ENCODE measurements around the gene HLCS.
"Not testable (repeated sequence)": the region's sequence is repeated elsewhere in the genome, so short reads cannot be mapped to it uniquely, and the experiment has no call there.

HLCS gene

DNA sequence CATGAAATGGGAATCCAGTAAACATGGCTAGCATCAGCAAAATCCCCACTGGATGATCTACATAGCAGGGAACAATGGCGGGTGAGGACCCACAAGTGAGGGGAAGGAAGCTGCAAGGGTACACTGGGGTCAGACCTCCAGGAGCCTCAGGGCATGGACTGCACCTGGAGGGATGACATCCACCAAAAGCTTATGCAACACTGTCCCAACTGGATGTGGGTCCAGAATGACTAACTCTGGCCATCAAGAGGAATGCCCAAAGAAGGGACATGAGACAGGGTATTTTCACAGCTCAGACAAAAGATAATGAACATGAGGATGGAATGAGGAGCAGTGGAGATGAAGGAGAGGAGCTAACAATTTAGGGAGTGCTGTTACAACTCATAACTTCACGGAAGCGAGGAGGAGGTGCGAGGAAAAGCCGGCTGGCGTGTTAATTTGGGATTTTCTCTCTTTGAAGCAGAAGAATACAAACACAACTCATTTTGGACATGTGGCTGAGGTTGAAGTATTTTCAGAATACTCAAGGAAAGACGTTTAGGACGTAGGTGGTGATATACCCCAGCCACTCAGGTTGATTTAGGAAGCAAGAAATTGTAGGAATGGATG, 5.7 kb downstream of the HLCS start:
- intact Hi-C loops (cut with DNase I) = no loop called here
- peak in 4 of 10 donors; percentile 44 to 87 (median 62) for DNase-seq

DNA sequence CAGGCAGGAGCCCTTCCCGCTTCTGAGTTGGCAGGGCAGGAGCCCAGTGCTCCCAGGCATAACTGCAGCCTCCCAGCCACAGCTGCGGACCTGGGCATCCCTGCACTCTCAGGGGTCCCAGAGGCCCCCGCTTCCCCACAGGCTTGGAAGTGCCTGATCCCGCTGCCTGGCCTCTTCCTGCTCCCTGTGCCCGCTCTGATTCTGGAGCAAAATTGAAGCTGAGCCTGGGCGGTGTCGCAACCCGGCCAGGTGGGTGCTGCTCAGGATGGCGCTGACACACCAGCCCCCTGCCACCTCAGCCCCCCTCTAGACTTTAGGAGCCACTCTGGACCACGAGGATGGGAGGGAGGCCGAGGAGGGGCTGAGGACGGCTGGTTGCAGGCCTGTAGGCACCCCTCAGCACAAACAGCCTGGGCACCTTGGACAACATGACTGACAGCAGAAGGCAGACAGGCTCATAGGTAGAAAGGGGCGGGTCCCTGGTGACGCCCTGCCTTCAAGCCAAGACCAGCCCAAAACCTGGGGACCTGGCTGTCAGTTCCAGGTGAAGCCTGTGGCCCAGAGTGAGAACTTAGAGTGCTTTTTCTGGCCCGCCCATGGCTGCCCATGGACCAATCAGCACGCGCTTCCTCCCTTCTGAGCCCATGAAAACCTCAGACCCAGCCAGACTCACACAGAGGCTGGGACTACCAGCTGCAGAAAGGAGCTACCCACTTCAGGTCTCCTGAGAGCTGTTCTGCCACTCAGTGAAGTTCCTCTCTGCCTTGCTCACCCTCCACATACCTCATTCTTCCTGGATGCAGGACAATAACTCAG, 7.2 kb downstream of the HLCS start:
- DNase-seq = no peak
- intact Hi-C loops (cut with DNase I) = no loop called here

DNA sequence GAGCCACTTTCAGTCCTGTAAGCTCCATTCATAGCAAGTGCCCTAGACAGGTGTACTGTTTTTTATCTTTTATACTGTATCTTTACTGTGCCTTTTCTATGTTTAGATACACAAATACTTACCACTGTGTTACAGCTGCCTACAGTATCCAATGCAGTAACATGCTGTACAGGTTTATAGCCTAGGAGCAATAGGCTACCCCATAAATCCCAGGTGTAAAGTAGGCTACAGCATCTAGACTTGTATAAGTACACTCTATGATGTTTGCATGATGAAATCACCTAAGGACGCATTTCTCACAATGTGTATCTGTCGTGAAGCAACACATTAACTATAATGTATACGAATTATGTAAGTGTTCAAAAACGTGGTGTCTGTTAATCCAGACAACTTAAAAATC, 10.7 kb downstream of the HLCS start:
- intact Hi-C loops (cut with DNase I) = no loop called here
- DNase-seq = no peak

DNA sequence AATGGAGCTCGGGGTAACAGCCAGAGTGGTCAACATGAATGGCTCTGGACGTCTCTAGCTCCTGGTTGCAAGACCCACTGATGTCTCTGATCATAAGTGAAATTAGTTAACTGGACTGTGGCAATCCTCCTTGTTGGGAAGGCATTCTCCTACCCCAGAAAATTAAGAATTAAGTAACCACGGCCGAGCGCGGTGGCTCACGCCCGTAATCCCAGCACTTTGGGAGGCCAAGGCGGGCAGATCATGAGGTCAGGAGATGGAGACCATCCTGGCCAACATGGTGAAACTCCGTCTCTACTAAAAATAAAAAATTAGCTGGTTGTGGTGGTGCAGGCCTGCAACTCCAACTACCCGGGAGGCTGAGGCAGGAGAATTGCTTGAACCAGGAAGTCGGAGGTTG, 14.1 kb downstream of the HLCS start:
- peak in 1 of 10 donors; percentile 52 for DNase-seq
- intact Hi-C loops (cut with DNase I) = not testable (repeated sequence)

DNA sequence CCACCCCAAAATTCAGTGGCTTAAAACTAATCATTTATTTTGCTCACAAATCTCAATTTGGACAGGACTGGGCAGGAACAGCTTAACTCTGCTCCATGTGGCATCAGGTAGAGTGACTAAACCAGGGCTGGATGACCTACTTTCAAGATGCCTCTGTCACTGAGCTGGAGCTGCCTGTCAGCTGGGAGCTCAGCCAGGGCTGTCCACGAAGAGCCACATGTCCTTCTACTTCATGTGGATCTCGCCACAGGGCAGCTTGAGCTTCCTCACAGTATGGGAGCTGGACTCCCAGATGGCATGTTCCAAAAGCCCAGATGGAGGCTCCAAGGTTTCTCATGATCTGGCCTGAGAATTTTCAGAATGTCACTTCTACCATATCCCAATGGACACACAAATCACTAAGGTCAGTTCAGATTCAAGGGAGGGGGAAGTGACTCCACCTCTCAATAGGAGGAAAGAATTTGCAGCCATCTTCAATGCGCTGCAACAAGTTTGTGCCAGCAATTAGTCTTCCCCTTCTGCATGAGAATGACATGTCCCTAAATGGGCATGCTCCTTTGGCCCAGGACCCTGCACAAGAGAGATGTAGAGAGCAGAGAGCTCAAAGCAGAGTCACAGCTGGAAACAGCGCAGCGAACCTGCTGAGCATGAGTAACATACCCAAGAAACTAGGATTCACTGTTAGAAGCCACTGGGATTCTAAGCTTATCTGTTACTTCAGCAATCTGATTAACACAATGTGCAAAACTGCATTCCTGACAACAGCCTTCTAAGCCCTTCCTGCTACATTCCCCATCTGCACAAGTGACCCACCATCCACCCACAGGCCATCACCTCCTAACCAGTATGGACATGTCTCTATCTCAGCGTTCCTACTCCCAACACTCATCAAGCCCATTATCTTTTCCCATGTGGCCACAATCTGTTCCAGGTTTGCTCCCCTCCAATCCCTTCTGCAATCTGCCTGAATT, 17.0 kb downstream of the HLCS start:
- peak in 1 of 10 donors; percentile 64 for DNase-seq
- intact Hi-C loops (cut with DNase I) = no loop called here

DNA sequence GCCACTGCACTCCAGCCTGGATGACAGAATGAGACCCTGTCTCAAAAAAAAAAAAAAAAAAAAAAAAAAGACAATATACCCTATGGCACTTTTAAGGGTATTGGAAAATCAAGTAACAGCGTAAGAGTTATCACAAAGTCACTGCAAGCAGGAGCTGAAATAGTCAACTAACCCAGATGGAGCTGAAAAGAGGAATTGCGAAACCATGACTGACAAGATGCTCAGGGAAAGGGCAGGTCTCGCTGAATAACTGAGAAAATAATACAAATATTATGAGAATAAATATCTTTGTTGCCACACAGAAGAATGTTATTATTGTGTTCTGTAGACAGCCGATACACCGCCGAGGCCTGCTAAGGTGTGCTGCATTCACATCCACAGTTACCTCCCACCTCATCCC, 17.8 kb downstream of the HLCS start:
- DNase-seq = no peak
- intact Hi-C loops (cut with DNase I) = no loop called here

DNA sequence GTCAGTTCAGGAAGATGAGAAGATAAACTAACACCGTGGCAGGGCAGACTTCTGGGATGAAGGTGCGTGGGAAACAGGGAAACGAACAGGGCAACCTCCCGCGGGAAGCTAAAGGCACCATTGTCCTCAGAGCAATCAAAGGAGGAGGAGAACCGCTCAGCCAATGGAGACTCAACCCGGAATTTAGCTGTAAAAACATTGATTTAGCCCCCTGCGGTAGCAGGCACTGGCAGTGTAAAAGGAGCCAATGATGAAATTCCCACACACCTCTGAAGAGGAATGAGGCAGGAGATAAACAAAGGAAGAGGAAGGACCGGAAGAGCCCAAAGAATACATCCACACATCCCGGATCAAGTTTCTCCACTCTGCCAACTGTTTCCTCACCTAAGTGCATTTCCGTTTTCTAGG, 19.5 kb downstream of the HLCS start:
- no peak for DNase-seq
- intact Hi-C loops (cut with DNase I) = no loop called here

DNA sequence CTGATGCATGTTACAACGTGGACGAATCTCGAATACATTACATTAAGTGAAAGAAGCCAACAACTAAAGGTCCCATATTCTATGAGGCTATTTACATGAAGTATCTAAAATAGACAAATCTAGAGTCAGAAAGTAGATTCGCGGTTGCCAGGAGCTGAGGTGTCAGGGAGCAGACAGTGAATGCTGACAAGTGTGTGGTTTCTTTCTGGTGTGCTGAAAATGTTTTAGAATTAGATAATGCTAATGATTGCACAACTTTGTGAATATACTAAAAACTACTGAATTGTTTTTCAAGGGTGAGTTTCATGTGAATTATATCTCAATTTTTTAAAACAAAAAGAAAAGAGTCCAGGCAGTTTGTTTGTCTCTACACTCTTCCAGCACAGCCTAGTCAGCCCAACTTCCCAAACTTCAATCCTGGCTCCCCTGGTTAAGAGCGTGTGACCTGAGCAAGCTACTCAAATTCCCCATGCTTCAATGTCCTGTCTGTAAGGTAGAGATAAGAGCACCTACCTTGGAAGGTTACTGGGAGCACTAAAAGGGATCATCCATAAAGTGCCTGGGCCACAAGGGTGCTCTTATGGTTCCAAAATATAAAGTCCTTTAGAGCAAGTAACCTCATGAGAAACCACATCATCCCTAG, 20.9 kb downstream of the HLCS start:
- no peak for DNase-seq
- intact Hi-C loops (cut with DNase I) = no loop called here

DNA sequence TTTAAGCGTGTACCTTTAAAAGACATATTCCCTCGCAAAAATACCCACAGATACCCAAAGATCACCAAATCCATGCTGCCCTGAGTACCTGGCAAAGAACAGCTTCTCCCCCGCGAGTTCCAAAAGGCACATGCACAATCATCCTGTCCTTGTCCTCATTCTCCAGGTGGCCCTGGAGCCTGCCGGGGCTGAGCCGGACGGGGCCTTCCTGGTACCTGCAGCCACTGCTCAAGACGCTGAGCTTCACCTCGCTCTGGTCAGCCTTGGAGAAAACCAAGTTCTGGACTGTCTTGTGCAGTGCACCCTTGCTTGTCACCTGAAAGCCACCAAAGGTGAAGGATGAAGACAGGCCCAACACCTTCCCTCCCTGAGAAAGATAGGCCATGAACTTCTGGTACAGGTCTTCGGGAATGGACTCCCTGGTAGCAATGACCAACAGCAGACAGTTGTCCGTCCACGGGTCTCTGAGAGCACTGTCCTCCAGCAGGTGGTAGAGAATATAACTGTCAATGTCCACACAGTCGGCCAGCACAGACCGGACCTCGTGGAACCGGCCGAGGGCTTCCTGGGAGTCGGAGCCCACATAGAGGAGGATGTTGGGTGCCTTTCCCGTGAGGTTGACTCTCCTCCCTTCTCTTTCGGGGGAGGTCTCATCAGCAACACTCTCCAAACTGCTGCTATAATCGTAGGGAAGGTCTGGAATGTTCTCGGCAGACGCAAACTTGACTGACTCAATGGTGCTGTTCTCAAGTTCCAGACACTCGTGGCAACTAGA, 29.9 kb downstream of the HLCS start:
- intact Hi-C loops (cut with DNase I) = no loop called here
- no peak for DNase-seq

DNA sequence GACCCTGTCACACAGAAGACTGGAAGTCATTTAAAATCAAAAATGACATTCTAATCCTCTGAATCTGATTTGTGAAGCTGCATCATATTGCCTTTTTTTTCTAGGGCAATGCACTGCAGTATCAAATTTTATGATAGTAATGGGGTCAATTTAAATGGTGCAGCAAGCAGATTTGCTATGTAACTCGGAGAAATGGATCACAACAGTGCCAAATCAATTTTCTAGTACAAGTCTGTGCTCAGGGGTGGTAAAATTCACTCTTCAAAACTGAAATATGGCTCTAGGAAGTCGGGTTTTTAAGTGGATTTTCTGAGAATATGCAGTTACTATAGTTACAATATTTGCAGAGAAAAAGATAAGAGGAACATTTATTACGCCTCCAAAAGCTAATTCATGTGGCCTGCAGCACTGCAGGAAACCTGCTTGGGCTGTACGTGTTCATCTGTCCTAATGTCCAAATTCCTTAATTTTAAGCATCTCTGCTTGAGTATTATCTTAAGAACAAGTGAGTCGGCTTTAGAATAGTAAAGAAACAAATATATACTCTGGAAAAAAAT, 31.5 kb downstream of the HLCS start:
- intact Hi-C loops (cut with DNase I) = no loop called here
- no peak for DNase-seq

DNA sequence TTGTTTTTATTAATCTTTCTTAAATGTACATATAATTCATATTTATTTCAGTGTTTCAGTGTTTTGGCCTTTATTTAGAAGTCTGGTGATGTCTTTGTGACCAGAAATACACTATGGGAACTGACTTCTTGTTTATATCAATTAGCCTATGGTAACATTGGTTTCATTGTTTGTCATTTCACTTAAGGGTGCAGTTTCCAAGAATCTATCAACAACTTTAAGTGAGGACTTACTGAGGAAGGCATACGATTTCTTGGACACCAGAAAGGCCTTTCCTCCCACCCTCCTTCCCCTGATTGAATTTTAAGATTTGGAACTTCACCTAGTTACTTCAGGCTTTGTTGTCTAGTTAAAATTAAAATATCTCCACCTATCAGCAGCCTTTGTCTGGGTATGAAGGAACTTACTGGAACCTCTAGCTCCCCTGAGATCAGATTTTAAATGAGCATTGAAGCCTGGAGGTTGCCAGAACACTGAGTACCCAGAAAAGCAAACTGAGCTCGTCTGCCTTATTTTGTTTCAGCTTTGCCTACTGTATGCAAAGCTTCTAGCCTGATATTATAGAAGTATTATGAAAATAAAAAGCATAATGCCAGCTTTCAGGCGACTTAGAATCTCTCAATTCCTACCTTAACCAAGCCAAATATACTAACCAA, 34.2 kb downstream of the HLCS start:
- DNase-seq = no peak
- intact Hi-C loops (cut with DNase I) = no loop called here

DNA sequence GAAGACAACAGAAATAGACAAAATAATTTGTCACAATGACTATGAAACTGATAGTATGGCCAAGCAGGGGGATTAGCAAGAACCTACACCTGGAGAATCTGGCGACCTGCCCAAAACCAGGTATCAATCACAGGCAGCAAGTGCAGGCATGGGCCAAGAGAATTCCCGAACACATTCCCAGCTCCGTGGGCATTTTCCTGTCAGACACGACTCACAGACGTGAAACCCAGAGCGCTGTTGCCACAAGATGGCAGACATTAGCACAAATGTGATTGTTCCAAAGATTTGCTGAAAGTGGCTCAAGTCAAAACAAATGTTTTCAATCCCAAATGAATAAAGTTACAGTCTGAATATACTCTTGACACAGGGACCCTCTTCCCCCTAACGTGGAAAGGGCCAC, 36.8 kb downstream of the HLCS start:
- intact Hi-C loops (cut with DNase I) = loop anchor here (5.0 to 10.0 kb wide), 3 partner anchors 182 to 505 kb away; no protein-coding TSS in a partner anchor
- DNase-seq = peak in 7 of 10 donors; percentile 44 to 92 (median 52)

DNA sequence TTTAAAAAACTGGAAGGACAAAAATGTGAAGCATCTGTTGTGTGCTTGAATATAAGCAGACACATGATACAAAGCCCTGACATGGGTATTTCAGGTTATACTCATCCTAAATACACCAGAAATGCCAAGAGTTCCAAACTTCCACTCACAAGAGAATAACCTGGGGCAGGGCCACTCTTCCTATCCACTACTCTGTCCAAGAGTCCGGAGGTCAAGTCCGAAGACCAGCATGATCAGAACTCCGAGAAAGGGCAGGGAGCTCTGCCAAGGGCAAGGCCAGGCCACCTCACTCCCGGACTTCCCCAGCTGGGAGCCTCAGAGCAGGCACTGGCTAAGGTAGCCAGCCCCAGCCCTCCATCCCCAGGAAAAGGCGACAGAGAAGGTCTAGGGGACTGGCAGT, 37.5 kb downstream of the HLCS start:
- intact Hi-C loops (cut with DNase I) = loop anchor here (5.0 to 10.0 kb wide), 3 partner anchors 182 to 504 kb away; no protein-coding TSS in a partner anchor
- DNase-seq = no peak

DNA sequence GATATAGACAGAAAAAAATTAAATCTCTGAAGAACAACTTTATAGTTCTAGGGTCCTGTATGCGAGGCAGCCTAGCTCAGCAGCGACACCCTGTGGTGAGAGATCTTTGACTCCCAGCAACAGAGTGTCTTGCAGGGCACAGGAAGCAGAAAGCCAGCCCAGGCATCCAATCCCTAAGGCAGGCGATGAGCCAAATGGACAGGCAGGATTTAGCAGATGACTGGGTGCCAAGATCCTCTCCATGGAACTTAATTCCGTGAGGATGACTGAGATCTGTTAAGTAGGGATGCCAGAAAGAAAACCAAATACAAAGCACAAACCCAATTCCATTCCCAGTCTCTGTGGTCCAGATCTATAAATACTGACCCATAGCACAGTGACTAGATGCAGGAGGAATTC, 38.8 kb downstream of the HLCS start:
- DNase-seq = peak; percentile 71 to 97 (median 89)
- intact Hi-C loops (cut with DNase I) = loop anchor here (1.0 to 10.0 kb wide), 4 partner anchors 180 to 503 kb away; no protein-coding TSS in a partner anchor

DNA sequence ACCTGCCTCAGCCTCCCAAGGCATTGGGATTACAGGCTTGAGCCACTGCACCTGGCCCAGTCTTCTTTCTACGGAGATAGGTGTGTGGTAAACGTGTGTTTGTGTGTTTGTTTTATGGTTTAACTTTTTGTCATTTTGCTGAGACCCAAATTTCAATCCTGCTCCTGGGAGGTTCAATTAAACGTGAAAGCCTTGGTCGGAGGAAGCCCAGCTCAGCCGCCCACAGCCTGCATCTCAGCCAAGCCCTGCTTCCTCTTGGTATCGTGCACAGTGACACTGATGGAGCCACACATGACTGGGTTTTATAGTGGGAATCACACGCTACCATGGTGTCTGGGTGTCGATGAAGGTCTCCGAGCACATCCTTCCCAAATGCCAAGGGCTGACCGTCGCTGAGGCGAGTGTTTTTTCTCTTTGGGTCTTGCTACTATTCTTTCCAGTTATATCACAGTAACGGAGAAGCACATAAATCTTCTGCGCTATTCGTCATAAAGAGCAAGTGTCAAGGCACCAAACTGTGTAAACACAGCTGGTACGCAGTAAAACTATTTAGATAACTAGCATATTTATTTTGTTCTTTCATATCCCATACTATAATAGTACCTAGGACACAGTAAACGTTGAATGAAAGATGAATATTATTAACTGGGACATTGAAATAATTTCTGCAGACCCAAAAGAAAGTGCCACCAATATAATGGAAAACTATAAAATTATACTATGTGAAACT, 39.3 kb downstream of the HLCS start:
- intact Hi-C loops (cut with DNase I) = loop anchor here (1.0 to 10.0 kb wide), 4 partner anchors 180 to 502 kb away; no protein-coding TSS in a partner anchor
- no peak for DNase-seq

DNA sequence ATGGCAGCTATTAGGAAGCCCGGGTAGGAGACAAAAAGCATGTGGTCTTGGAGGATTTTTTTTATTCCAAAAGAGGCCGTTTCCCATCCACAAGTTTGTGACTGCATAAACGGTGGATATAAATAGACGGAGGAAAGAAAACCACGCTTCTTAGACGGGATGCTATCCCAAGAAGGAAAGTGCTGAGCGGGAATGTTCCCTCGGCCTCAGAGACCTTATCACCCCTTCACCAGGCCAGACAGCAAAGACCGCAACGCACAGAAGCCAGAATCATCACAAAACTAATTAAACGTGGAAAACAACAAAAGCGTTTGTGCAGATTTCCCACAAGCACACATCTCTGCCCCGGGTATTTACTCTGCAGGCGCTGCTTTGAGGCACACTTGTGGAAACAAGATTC, 43.2 kb downstream of the HLCS start:
- DNase-seq = no peak
- intact Hi-C loops (cut with DNase I) = loop anchor here (10.0 kb wide), 2 partner anchors 288 to 498 kb away; no protein-coding TSS in a partner anchor

DNA sequence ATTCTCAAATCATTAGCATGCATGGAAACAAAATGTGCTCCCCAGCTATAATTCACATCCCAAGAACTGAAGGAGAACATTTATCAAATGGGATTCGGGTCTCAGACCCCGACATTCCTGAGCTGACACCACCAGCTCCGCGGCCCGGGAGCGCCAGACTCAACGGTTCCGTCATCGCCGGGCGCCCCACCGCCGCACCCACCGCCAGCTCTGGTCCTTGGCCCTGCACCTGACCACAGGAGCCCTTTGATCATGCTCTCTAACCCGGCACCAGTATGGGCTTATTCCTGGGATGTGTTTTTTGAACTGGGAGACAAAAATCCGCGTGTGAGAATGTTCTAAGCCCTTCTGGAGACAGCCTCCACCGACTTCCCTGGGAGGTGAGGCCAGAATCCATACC, 43.6 kb downstream of the HLCS start:
- peak in 1 of 10 donors; percentile 85 for DNase-seq
- intact Hi-C loops (cut with DNase I) = loop anchor here (10.0 kb wide), 2 partner anchors 288 to 498 kb away; no protein-coding TSS in a partner anchor

DNA sequence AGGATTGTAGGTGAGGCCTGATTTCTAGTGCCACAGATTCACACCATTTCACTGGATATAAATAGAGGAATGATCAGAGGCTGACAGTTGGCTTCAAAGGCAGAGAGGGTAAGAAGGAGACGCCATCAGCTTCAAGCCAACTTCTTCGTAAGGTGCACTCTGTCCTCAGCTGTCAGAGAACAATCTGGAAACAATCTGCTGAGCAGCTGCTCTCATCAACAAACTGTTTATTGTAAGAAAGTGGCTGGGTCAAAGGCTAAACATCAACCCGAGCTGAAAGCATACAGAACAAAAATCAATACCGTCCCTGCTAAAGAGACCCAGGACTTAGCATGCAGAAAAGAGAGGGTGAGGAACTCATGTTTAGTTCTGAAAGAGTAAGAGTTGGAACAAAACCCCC, 48.2 kb downstream of the HLCS start:
- DNase-seq = no peak
- intact Hi-C loops (cut with DNase I) = no loop called here

All from posterior cingulate gyrus (tissue), 11 donors.